ENCODE data around the gene ANKRD34C. TPM values are rescaled to one million over a fixed set of nuclear protein-coding genes. Genes with fewer than 3 reads are reported as not detected.

ANKRD34C gene
- total and polyA plus RNA-seq, 2 experiments from 2014 or later = not detected

- no peaks in the 10 kb centered on the region; the same call in 2 of the 3 replicates for H3K36me3 Mint-ChIP-seq (ENCODE audit: low read depth)
- no peak for ATAC-seq
- no peak overlapping the region for H3K27ac ChIP-seq (ENCODE audit: low read depth)
These were observed 38.8 kb upstream of the ANKRD34C start for GRCh38 chr15:79243723-79244122.

More at GRCh38 chr15:79243723-79244122, 38.8 kb upstream of the ANKRD34C start:
- H3K9me2 ChIP-seq (ENCODE audit: insufficient read depth) = peaks cover 15% of the 10 kb centered on the region; the same call in 1 of the 2 replicates
- DNase-seq (ENCODE audit: low spot score) = no peak
- no peaks in the 10 kb centered on the region for H3K79me2 ChIP-seq (replicated peaks; ENCODE audit: insufficient read depth)
- TF ChIP-seq, protein P1, sequence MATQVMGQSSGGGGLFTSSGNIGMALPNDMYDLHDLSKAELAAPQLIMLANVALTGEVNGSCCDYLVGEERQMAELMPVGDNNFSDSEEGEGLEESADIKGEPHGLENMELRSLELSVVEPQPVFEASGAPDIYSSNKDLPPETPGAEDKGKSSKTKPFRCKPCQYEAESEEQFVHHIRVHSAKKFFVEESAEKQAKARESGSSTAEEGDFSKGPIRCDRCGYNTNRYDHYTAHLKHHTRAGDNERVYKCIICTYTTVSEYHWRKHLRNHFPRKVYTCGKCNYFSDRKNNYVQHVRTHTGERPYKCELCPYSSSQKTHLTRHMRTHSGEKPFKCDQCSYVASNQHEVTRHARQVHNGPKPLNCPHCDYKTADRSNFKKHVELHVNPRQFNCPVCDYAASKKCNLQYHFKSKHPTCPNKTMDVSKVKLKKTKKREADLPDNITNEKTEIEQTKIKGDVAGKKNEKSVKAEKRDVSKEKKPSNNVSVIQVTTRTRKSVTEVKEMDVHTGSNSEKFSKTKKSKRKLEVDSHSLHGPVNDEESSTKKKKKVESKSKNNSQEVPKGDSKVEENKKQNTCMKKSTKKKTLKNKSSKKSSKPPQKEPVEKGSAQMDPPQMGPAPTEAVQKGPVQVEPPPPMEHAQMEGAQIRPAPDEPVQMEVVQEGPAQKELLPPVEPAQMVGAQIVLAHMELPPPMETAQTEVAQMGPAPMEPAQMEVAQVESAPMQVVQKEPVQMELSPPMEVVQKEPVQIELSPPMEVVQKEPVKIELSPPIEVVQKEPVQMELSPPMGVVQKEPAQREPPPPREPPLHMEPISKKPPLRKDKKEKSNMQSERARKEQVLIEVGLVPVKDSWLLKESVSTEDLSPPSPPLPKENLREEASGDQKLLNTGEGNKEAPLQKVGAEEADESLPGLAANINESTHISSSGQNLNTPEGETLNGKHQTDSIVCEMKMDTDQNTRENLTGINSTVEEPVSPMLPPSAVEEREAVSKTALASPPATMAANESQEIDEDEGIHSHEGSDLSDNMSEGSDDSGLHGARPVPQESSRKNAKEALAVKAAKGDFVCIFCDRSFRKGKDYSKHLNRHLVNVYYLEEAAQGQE (IDR thresholded peaks at IDR 0.05; ENCODE audit: unreplicated experiment) = no peak
- no peak for TF ChIP-seq POLR2AphosphoS5 (IDR thresholded peaks at IDR 0.05; ENCODE audit: low read depth)
- no peak for TF ChIP-seq ZNF331 (CRISPR knock-in tag; IDR thresholded peaks at IDR 0.05; ENCODE audit: low read depth)
- TF ChIP-seq, protein P2, sequence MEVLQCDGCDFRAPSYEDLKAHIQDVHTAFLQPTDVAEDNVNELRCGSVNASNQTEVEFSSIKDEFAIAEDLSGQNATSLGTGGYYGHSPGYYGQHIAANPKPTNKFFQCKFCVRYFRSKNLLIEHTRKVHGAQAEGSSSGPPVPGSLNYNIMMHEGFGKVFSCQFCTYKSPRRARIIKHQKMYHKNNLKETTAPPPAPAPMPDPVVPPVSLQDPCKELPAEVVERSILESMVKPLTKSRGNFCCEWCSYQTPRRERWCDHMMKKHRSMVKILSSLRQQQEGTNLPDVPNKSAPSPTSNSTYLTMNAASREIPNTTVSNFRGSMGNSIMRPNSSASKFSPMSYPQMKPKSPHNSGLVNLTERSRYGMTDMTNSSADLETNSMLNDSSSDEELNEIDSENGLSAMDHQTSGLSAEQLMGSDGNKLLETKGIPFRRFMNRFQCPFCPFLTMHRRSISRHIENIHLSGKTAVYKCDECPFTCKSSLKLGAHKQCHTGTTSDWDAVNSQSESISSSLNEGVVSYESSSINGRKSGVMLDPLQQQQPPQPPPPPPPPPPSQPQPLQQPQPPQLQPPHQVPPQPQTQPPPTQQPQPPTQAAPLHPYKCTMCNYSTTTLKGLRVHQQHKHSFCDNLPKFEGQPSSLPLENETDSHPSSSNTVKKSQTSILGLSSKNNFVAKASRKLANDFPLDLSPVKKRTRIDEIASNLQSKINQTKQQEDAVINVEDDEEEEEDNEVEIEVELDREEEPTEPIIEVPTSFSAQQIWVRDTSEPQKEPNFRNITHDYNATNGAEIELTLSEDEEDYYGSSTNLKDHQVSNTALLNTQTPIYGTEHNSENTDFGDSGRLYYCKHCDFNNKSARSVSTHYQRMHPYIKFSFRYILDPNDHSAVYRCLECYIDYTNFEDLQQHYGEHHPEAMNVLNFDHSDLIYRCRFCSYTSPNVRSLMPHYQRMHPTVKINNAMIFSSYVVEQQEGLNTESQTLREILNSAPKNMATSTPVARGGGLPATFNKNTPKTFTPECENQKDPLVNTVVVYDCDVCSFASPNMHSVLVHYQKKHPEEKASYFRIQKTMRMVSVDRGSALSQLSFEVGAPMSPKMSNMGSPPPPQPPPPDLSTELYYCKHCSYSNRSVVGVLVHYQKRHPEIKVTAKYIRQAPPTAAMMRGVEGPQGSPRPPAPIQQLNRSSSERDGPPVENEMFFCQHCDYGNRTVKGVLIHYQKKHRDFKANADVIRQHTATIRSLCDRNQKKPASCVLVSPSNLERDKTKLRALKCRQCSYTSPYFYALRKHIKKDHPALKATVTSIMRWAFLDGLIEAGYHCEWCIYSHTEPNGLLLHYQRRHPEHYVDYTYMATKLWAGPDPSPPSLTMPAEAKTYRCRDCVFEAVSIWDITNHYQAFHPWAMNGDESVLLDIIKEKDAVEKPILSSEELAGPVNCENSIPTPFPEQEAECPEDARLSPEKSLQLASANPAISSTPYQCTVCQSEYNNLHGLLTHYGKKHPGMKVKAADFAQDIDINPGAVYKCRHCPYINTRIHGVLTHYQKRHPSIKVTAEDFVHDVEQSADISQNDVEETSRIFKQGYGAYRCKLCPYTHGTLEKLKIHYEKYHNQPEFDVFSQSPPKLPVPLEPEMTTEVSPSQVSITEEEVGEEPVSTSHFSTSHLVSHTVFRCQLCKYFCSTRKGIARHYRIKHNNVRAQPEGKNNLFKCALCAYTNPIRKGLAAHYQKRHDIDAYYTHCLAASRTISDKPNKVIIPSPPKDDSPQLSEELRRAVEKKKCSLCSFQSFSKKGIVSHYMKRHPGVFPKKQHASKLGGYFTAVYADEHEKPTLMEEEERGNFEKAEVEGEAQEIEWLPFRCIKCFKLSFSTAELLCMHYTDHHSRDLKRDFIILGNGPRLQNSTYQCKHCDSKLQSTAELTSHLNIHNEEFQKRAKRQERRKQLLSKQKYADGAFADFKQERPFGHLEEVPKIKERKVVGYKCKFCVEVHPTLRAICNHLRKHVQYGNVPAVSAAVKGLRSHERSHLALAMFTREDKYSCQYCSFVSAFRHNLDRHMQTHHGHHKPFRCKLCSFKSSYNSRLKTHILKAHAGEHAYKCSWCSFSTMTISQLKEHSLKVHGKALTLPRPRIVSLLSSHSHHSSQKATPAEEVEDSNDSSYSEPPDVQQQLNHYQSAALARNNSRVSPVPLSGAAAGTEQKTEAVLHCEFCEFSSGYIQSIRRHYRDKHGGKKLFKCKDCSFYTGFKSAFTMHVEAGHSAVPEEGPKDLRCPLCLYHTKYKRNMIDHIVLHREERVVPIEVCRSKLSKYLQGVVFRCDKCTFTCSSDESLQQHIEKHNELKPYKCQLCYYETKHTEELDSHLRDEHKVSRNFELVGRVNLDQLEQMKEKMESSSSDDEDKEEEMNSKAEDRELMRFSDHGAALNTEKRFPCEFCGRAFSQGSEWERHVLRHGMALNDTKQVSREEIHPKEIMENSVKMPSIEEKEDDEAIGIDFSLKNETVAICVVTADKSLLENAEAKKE (CRISPR knock-in tag; IDR thresholded peaks at IDR 0.05) = no peak
- TF ChIP-seq CREB1 (CRISPR knock-in tag; IDR thresholded peaks at IDR 0.05; ENCODE audit: low read depth) = no peak
- no peak for TF ChIP-seq EZH2phosphoT487 (IDR thresholded peaks at IDR 0.05; ENCODE audit: unreplicated experiment)
- TF ChIP-seq JUNB (IDR thresholded peaks at IDR 0.05; ENCODE audit: unreplicated experiment) = no peak
- no peak for TF ChIP-seq ETS1 (IDR thresholded peaks at IDR 0.05)
- no peak for TF ChIP-seq STAT1 (IDR thresholded peaks at IDR 0.05; ENCODE audit: unreplicated experiment)
- no peak for TF ChIP-seq CTCF (conservative IDR thresholded peaks at IDR 0.05; ENCODE audit: low read depth in 2 of 2)
- no peak for TF ChIP-seq NANOG (IDR thresholded peaks at IDR 0.05; ENCODE audit: borderline replicate concordance)
- no peak for TF ChIP-seq EZH2 (IDR thresholded peaks at IDR 0.05; ENCODE audit: low read depth, unreplicated experiment)
- Mint-ChIP-seq H3K4me3 (no peak overlapping the region), H3K9me3 (no peaks in the 10 kb centered on the region), H3K27ac (no peak overlapping the region), H3K4me1 (peaks cover 19% of the 10 kb centered on the region), H3K27me3 (ENCODE audit: insufficient read depth, low read depth, poor library complexity) (peaks cover 3% of the 10 kb centered on the region)
- H2AFZ ChIP-seq = no peak overlapping the region
- H3K4me2 ChIP-seq = no peak overlapping the region
- no peak overlapping the region for H3K4me3 ChIP-seq
- H3K36me3 ChIP-seq (ENCODE audit: insufficient read depth) = no peaks in the 10 kb centered on the region
- H3K27me3 ChIP-seq (ENCODE audit: insufficient read depth) = no peaks in the 10 kb centered on the region
- H3K4me1 ChIP-seq (ENCODE audit: insufficient read depth) = no peaks in the 10 kb centered on the region
- H3F3A ChIP-seq (replicated peaks; ENCODE audit: low read depth) = no peaks in the 10 kb centered on the region
- no peaks in the 10 kb centered on the region for H4K20me1 ChIP-seq (replicated peaks; ENCODE audit: insufficient read depth)

Measured in GM23338 (cell line).